ENCODE results near the gene PRLR.

DNA sequence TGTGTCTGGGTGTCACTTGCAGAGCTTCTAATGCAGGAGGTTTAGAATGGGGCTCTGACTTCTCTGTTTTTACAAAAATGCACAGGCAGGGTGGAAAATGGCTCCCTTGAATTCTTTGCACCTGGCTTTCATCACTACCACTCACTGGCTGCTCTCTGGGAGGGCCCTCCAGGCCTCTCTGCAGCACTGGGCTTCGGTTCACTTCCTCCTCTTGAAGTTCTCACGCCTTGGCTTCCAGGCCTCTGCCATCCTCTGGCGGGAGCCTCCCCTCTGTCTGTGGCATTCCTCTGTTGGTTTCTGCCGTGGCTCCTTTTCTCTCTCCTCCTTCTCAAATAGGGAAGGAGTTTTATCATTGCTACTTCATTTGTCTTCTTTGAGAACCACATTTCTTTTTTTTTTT, 2.8 kb upstream of the PRLR start:
- TF ChIP-seq, protein P1, sequence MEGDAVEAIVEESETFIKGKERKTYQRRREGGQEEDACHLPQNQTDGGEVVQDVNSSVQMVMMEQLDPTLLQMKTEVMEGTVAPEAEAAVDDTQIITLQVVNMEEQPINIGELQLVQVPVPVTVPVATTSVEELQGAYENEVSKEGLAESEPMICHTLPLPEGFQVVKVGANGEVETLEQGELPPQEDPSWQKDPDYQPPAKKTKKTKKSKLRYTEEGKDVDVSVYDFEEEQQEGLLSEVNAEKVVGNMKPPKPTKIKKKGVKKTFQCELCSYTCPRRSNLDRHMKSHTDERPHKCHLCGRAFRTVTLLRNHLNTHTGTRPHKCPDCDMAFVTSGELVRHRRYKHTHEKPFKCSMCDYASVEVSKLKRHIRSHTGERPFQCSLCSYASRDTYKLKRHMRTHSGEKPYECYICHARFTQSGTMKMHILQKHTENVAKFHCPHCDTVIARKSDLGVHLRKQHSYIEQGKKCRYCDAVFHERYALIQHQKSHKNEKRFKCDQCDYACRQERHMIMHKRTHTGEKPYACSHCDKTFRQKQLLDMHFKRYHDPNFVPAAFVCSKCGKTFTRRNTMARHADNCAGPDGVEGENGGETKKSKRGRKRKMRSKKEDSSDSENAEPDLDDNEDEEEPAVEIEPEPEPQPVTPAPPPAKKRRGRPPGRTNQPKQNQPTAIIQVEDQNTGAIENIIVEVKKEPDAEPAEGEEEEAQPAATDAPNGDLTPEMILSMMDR (IDR thresholded peaks at IDR 0.05 in 2 of 3, conservative IDR thresholded peaks at IDR 0.05 in 1 of 3; ENCODE audit: control insufficient read depth in 2 of 3, extremely low read depth in 1 of 3, insufficient read depth in 1 of 3, low read depth in 3 of 3, low read length in 3 of 3) = no peak
- TF ChIP-seq, protein P2, sequence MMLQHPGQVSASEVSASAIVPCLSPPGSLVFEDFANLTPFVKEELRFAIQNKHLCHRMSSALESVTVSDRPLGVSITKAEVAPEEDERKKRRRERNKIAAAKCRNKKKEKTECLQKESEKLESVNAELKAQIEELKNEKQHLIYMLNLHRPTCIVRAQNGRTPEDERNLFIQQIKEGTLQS (IDR thresholded peaks at IDR 0.05; ENCODE audit: borderline replicate concordance, extremely low read depth, low read depth, low read length) = no peak
- TF ChIP-seq EP300 (IDR thresholded peaks at IDR 0.05; ENCODE audit: borderline replicate concordance in 1 of 2, control insufficient read depth in 1 of 2, low read depth in 2 of 2, low read length in 2 of 2) = no peak
- no peak for TF ChIP-seq RFX5 (IDR thresholded peaks at IDR 0.05; ENCODE audit: low read depth, low read length)
- TF ChIP-seq BHLHE40 (IDR thresholded peaks at IDR 0.05; ENCODE audit: borderline replicate concordance in 1 of 2, low read depth in 2 of 2, low read length in 1 of 2) = no peak
- no peak for TF ChIP-seq CREM (IDR thresholded peaks at IDR 0.05; ENCODE audit: low read depth)
- TF ChIP-seq, protein P3, sequence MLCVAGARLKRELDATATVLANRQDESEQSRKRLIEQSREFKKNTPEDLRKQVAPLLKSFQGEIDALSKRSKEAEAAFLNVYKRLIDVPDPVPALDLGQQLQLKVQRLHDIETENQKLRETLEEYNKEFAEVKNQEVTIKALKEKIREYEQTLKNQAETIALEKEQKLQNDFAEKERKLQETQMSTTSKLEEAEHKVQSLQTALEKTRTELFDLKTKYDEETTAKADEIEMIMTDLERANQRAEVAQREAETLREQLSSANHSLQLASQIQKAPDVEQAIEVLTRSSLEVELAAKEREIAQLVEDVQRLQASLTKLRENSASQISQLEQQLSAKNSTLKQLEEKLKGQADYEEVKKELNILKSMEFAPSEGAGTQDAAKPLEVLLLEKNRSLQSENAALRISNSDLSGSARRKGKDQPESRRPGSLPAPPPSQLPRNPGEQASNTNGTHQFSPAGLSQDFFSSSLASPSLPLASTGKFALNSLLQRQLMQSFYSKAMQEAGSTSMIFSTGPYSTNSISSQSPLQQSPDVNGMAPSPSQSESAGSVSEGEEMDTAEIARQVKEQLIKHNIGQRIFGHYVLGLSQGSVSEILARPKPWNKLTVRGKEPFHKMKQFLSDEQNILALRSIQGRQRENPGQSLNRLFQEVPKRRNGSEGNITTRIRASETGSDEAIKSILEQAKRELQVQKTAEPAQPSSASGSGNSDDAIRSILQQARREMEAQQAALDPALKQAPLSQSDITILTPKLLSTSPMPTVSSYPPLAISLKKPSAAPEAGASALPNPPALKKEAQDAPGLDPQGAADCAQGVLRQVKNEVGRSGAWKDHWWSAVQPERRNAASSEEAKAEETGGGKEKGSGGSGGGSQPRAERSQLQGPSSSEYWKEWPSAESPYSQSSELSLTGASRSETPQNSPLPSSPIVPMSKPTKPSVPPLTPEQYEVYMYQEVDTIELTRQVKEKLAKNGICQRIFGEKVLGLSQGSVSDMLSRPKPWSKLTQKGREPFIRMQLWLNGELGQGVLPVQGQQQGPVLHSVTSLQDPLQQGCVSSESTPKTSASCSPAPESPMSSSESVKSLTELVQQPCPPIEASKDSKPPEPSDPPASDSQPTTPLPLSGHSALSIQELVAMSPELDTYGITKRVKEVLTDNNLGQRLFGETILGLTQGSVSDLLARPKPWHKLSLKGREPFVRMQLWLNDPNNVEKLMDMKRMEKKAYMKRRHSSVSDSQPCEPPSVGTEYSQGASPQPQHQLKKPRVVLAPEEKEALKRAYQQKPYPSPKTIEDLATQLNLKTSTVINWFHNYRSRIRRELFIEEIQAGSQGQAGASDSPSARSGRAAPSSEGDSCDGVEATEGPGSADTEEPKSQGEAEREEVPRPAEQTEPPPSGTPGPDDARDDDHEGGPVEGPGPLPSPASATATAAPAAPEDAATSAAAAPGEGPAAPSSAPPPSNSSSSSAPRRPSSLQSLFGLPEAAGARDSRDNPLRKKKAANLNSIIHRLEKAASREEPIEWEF (IDR thresholded peaks at IDR 0.05; ENCODE audit: insufficient replicate concordance, low read depth, low read length) = no peak
- no peak for TF ChIP-seq ZSCAN29 (IDR thresholded peaks at IDR 0.05)
- no peak for TF ChIP-seq HDGF (IDR thresholded peaks at IDR 0.05)
- TF ChIP-seq NBN (IDR thresholded peaks at IDR 0.05) = no peak
- TF ChIP-seq YBX1 (IDR thresholded peaks at IDR 0.05) = no peak
